Measurements from ENCODE around the gene SNTG2. TPM values are rescaled to one million over a fixed set of nuclear protein-coding genes. Genes with fewer than 3 reads are reported as not detected.
A peak's percentile ranks its signal among the peaks of the same experiment; 100 is the strongest.

The SNTG2 gene
- total RNA-seq, 1 experiment from 2014 or later: 0.86 TPM

- DNase-seq (ENCODE audit: low spot score): no peak
Measured at GRCh38 chr2:953408-953807, 2.8 kb downstream of the SNTG2 start.

DNA sequence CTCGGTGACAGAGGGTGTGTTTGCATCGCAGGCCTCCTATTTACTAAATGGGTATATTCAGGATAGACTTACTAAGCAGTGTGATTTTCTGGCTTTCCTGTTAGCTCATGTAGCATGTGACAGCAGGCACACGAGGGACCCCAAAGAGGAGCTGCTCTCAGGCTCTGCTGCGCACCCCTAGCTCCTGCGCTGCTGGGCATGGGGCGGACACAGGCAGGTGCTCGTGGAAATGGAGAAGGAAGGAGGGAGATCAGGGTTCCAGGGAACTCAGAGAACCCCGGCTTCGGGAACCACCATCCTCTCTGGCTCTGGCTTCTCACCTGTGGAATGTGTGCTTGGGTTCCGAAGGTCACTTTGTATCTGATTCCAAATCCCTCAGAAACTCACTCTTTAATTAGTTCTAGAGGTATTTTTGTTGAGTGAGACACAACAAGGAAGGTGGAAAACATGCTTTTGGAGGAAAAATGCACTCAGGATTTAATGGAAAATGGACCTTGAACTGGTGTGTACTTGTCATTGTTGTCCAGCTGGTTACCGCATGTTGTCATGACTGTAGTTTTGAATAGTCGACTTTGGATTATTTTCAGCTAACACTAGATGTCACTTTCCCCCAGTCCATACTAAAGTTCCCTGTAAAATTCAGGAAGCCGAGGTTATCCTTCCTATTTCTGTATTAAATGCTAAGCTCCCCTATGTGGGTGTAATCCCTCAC lies 3.5 kb downstream of the SNTG2 start:
- no peak for DNase-seq (ENCODE audit: low spot score)

- no peak for DNase-seq (ENCODE audit: low spot score)
Measured at GRCh38 chr2:954687-955000, 4.0 kb downstream of the SNTG2 start.

DNA sequence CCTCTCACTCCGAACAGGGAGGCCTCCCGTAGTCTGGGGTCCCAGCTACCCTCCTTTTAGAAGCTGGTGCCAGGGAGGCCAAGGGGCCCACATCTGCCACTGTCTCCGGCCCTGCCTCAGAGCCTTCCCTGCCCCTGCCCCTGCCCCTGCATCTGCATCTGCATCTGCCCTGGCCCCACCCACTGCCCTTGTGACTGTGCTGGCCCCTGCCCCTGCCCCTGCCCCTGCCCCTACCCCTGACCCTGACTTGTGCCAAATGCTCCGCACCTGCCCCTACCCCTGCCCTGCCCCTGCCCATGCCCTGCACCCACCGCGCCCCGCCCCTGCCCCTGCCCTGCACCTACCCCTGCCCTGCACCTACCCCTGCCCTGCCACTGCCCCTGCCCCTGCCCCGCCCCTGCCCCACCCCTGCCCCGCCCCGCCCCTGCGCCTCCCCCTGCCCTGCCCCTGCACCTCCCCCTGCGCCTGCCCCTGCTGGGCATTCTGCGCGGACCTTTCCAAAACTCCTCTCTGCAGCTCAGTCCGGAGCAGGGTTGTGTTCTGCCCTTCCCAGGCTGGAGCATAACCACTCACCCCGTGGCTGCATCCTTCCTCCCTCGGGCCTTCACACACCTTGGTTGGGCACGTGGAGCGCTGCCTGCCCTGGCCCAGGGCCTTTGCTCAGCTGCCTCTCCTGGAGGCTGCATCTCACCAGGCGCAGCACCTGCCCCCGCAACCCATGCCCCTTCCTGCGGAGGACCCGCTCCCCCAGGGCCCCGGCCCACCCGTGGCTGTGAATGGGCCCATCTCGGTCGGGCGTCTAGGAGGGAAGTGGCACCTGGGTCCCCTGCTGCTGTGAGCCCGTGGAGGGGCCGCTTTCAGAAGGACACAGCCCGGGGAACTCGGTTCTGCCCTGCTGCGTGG lies 5.4 kb downstream of the SNTG2 start:
- no peak for DNase-seq (ENCODE audit: low spot score)

DNA sequence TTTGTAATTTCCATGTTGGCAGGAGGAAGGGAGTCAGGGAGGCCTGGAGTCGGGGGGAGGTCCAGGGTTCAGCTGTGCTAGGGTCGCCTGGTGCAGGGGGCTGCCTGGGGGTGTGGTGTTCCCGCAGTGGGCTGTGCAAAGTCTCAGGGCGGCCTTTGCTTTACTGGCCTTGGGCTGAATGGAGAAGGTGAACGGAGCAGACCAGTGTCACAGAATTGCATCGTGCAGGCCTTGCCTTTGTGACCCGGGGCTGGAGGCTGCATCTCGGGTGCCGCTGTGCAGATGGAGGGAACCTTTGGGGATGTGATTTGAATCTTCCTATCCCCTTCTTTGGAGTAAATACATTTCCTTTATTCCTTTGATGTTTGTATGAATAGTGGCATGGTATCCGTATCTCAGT lies 8.8 kb downstream of the SNTG2 start:
- DNase-seq (ENCODE audit: low spot score): no peak

- DNase-seq (ENCODE audit: low spot score): no peak
Measured at GRCh38 chr2:960061-960736, 9.6 kb downstream of the SNTG2 start.

- no peak for DNase-seq (ENCODE audit: low spot score)
Measured at GRCh38 chr2:961786-962185, 11.1 kb downstream of the SNTG2 start.

GRCh38 chr2:963876-964275 lies 13.2 kb downstream of the SNTG2 start:
- no peak for DNase-seq (ENCODE audit: low spot score)

GRCh38 chr2:964562-964961 lies 13.9 kb downstream of the SNTG2 start:
- no peak for DNase-seq (ENCODE audit: low spot score)

GRCh38 chr2:965640-966147 lies 15.0 kb downstream of the SNTG2 start:
- no peak for DNase-seq (ENCODE audit: low spot score)

DNA sequence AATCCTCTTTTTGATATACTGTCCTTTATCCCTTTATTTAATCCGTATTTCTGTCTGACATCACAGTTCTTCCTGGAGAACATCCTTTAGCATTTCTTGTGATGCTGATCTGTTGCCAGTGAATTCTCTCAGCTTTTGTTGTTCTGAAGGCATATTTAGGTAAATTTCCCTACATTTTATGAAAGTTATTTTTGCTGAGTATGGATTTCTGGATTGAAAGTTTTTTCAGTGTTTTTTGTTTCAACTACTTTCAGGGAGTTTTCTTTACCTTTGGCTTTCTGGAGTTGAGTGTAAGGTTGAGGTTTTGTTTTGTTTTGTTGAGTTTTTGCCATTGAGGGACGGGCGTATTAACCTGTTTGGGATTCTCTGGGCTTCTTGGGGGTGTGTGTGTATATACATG lies 22.5 kb downstream of the SNTG2 start:
- no peak for DNase-seq (ENCODE audit: low spot score)

DNA sequence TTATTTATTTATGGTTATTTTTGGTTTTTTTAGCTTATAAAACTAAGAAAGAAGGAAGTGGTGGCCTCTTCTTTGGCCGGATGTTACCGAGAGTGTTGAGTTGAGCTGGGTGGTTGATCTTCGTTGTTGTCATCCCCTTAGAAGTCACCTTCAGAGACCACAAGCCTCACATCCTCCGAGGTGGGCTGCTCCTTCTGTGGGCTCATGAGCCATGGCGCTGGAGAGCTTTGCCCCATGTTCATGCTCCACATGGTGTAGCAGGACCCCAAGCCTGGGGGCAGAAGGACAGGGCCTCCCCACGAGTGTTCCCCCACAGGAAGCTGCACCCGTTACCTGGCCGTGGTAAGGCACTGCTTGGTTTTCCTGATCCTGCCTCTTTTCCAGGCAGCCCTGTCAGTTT lies 23.4 kb downstream of the SNTG2 start:
- no peak for DNase-seq (ENCODE audit: low spot score)

DNA sequence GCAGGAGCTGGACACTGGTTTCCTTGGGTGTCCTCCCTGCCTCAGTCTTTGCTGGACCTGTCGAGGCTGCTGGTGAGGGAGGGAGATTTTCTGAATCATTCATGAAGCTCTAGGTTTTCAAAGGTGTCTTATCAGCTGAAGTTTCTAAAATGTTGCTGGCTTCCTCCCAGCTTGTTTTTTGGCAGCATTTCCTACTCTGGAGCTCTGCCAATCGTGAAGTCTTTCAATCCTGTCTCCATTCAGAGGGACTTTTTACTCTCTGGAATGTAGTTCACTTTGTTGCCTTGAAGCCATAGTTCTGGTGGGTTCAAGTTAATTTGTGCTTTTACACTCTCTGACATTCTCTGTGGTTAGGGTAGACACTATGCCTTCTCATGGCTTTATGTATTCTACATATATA lies 23.9 kb downstream of the SNTG2 start:
- peak; percentile 4 for DNase-seq (ENCODE audit: low spot score)

DNA sequence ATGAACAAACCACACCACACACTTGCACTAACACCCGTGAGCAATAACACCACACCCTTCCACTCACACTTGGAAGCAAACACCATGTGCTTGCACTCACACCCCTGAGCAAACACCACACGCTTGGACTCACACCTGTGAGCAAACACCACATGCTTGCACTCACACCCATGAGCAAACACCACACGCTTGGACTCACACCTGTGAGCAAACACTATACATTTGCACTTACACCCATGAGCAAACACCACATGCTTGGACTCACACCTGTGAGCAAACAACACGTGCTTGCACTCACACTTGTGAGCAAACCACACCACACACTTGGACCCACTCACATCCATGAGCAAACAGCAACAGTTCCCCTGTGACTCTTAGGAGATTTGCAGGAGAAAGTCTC lies 24.4 kb downstream of the SNTG2 start:
- no peak for DNase-seq (ENCODE audit: low spot score)

DNA sequence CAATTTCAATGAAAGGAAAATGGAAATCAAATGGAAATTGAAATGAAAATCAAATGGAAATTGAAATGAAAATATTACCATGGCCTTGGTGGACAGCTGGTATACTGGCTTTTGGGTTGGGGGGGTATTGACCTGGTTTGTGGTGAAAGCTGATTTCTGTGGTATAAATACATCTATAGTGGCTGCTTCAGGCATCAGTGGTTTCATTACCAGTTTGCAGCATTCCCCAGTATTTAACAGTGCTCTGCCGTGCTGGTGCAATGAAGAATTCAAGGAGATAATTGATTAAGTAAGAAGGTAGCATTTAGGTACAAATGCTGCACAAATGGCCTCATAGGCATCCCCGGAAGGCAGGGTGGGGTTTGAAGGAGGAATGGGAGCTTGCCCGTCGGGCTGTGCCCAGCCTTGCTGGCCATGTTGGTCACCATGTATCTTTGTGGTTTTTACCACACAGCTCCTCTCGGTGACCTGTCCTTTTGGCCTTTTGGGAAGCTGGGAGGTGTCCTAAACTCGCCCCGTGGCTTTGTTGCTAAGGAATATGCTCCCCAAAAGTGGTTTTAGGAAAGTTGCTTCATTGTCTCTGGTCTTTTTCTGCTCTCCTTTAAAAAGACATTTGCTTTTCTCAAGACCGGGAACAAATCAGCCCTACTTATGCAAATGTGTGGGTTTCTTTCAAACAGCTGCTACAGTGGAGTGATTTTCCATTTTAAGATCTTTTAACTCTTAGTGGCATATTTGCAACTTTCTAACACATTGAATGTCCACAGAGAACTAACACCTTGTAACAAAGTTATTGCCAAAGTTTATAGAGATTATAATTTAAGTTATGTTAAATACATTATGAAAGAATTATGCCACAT lies 28.6 kb downstream of the SNTG2 start:
- no peak for DNase-seq (ENCODE audit: low spot score)

DNA sequence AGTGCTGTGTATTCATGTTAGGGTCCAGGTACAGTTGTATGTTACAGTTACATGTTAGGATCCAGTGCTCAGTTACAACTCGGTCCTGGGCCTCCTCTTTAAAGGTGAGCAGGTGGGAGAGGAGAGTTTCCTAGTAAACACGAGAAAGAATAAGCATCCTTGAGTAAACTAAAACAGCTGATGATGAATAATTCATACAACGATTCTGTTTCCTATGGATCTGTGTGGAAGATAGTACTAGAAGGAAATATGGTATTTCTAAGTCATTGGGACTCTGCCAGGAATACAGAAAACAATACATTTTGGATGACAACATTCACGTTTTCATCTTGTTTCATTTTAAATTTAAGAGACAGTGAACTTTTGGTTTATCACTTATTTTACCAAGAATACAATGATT lies 29.5 kb downstream of the SNTG2 start:
- no peak for DNase-seq (ENCODE audit: low spot score)

GRCh38 chr2:981258-981657 lies 30.6 kb downstream of the SNTG2 start:
- no peak for DNase-seq (ENCODE audit: low spot score)

- no peak for DNase-seq (ENCODE audit: low spot score)
Measured at GRCh38 chr2:981759-982158, 31.1 kb downstream of the SNTG2 start.

GRCh38 chr2:985317-985898 lies 34.8 kb downstream of the SNTG2 start:
- no peak for DNase-seq (ENCODE audit: low spot score)

GRCh38 chr2:987789-988188 lies 37.1 kb downstream of the SNTG2 start:
- DNase-seq (ENCODE audit: low spot score): no peak

GRCh38 chr2:989781-990467 lies 39.3 kb downstream of the SNTG2 start:
- DNase-seq (ENCODE audit: low spot score): no peak
